NCI-H2171 treated with DMSO at 0.1 percent for 48 hours (cell line): Measurements from ENCODE around the gene MIGA1.
"Not testable (repeated sequence)": the region's sequence is repeated elsewhere in the genome, so short reads cannot be mapped to it uniquely, and the experiment has no call there.

Experiments used
- DNase-seq: peaks from one replicate; lab custom pipeline; 2025; lab: John Stamatoyannopoulos, UW

MIGA1 gene

GRCh38 chr1:77910116-77910515 lies 130.7 kb downstream of the MIGA1 start:
- DNase-seq, result no peak

GRCh38 chr1:77918918-77919317 lies 139.5 kb downstream of the MIGA1 start:
- DNase-seq, result not testable (repeated sequence)

GRCh38 chr1:77925518-77925917 lies 146.1 kb downstream of the MIGA1 start:
- no peak for DNase-seq

GRCh38 chr1:77925956-77926355 lies 146.5 kb downstream of the MIGA1 start:
- no peak for DNase-seq

GRCh38 chr1:77926561-77927357 lies 147.3 kb downstream of the MIGA1 start:
- DNase-seq, result no peak

- no peak for DNase-seq
Measured at GRCh38 chr1:77927414-77927813, 148.0 kb downstream of the MIGA1 start.
